Measurements from ENCODE around the gene ARHGEF3.

The ARHGEF3 gene

GRCh38 chr3:56753206-56753820 lies 48.4 kb downstream of the ARHGEF3 start:
- no peak overlapping the region for H3K4me3 ChIP-seq (ENCODE audit: low read depth, low read length)
- peak; percentile 49 for DNase-seq (ENCODE audit: low read depth)
- no peak for TF ChIP-seq MYC (IDR thresholded peaks at IDR 0.05; ENCODE audit: low read depth, low read length)
- no peak for TF ChIP-seq CTCF (IDR thresholded peaks at IDR 0.05; ENCODE audit: low read depth, low read length)
- no peak for TF ChIP-seq MAX (IDR thresholded peaks at IDR 0.05; ENCODE audit: low read depth, low read length)
- TF ChIP-seq POLR2A (IDR thresholded peaks at IDR 0.05; ENCODE audit: extremely low read depth, insufficient read length): no peak

- no peak for DNase-seq (ENCODE audit: low read depth)
- TF ChIP-seq MAX (IDR thresholded peaks at IDR 0.05; ENCODE audit: low read depth, low read length) (no peak), POLR2A (IDR thresholded peaks at IDR 0.05; ENCODE audit: extremely low read depth, insufficient read length) (no peak), CTCF (IDR thresholded peaks at IDR 0.05; ENCODE audit: low read depth, low read length) (no peak), MYC (IDR thresholded peaks at IDR 0.05; ENCODE audit: low read depth, low read length) (no peak)
- H3K4me3 ChIP-seq (ENCODE audit: low read depth, low read length): no peak overlapping the region
Observed at GRCh38 chr3:56751056-56751707, 50.6 kb downstream of the ARHGEF3 start.

- TF ChIP-seq MAX (IDR thresholded peaks at IDR 0.05; ENCODE audit: low read depth, low read length) (no peak), POLR2A (IDR thresholded peaks at IDR 0.05; ENCODE audit: extremely low read depth, insufficient read length) (no peak), MYC (IDR thresholded peaks at IDR 0.05; ENCODE audit: low read depth, low read length) (no peak), CTCF (IDR thresholded peaks at IDR 0.05; ENCODE audit: low read depth, low read length) (no peak)
- H3K4me3 ChIP-seq (ENCODE audit: low read depth, low read length): no peak overlapping the region
- no peak for DNase-seq (ENCODE audit: low read depth)
Observed at GRCh38 chr3:56748663-56749231, 53.0 kb downstream of the ARHGEF3 start.

- DNase-seq (ENCODE audit: low read depth): no peak
- no peak for TF ChIP-seq CTCF (IDR thresholded peaks at IDR 0.05; ENCODE audit: low read depth, low read length)
- TF ChIP-seq POLR2A (IDR thresholded peaks at IDR 0.05; ENCODE audit: extremely low read depth, insufficient read length): no peak
- TF ChIP-seq MAX (IDR thresholded peaks at IDR 0.05; ENCODE audit: low read depth, low read length): no peak
- no peak for TF ChIP-seq MYC (IDR thresholded peaks at IDR 0.05; ENCODE audit: low read depth, low read length)
Observed at GRCh38 chr3:56747150-56747549, 54.6 kb downstream of the ARHGEF3 start.

GRCh38 chr3:56744016-56744415 lies 57.7 kb downstream of the ARHGEF3 start:
- H3K4me3 ChIP-seq (ENCODE audit: low read depth, low read length): no peak overlapping the region
- DNase-seq (ENCODE audit: low read depth): no peak
- TF ChIP-seq CTCF (IDR thresholded peaks at IDR 0.05; ENCODE audit: low read depth, low read length): no peak
- no peak for TF ChIP-seq MYC (IDR thresholded peaks at IDR 0.05; ENCODE audit: low read depth, low read length)
- TF ChIP-seq MAX (IDR thresholded peaks at IDR 0.05; ENCODE audit: low read depth, low read length): no peak
- no peak for TF ChIP-seq POLR2A (IDR thresholded peaks at IDR 0.05; ENCODE audit: extremely low read depth, insufficient read length)

More at GRCh38 chr3:56747150-56747549, 54.6 kb downstream of the ARHGEF3 start:
- H3K4me3 ChIP-seq (ENCODE audit: low read depth, low read length): no peak overlapping the region

All from NB4 (cell line).